WERI-Rb-1 (cell line): ENCODE data around the gene EMC7.

ENCODE experiments used
- DNase-seq: peaks from one replicate; pipeline ENCODE4 v3.0.0-alpha.2; 2020
- H3K27ac ChIP-seq: fragments of 250-450 bp; sonication (Bioruptor Pico); 2 replicates; pipeline ENCODE4 v1.5.1; 2020; ENCODE audit warnings: mild to moderate bottlenecking, moderate library complexity
- H3K27me3 ChIP-seq: fragments of 250-450 bp; sonication (Bioruptor Pico); 2 replicates; pipeline ENCODE4 v1.5.1; 2021; ENCODE audit warnings: mild to moderate bottlenecking, low read depth, moderate library complexity; ENCODE audit not compliant: insufficient read depth, severe bottlenecking
- H3K36me3 ChIP-seq: fragments of 250-450 bp; sonication (Bioruptor Pico); 2 replicates; pipeline ENCODE4 v1.5.1; 2020; ENCODE audit warnings: mild to moderate bottlenecking, moderate library complexity
- H3K4me3 ChIP-seq: 2 replicates; pipeline ENCODE4 v1.5.1; 2011; ENCODE audit warnings: low read depth, mild to moderate bottlenecking, control low read depth, low read length
- H3K9me3 ChIP-seq: fragments of 250-450 bp; sonication (Bioruptor Pico); 2 replicates; pipeline ENCODE4 v1.5.1; 2021; ENCODE audit warnings: mild to moderate bottlenecking, moderate library complexity; ENCODE audit not compliant: severe bottlenecking
- CTCF ChIP-seq: IDR thresholded peaks from 2 replicates; pipeline ENCODE4 v1.5.1; 2011; ENCODE audit warnings: low read depth, mild to moderate bottlenecking, control low read depth, inconsistent platforms, low read length

EMC7 gene

GRCh38 chr15:34078900-34079299 is 22.8 kb downstream of the EMC7 start:
- peaks cover 4% of the 10 kb centered on the region; the same call in 1 of the 2 replicates for H3K36me3 ChIP-seq
- TF ChIP-seq CTCF = no peak
- H3K27ac ChIP-seq = no peak overlapping the region
- DNase-seq = no peak
- no peaks in the 10 kb centered on the region for H3K9me3 ChIP-seq
- H3K4me3 ChIP-seq = no peak overlapping the region
- H3K27me3 ChIP-seq = no peaks in the 10 kb centered on the region

- DNase-seq = no peak
Observed at GRCh38 chr15:34076785-34077184, 24.9 kb downstream of the EMC7 start.

GRCh38 chr15:34070003-34070402 is 31.7 kb downstream of the EMC7 start:
- no peak for TF ChIP-seq CTCF
- Histone ChIP-seq H3K9me3 (no peaks in the 10 kb centered on the region), H3K27me3 (no peaks in the 10 kb centered on the region), H3K36me3 (no peaks in the 10 kb centered on the region), H3K4me3 (no peak overlapping the region), H3K27ac (no peak overlapping the region)
- DNase-seq = peak; percentile 30

More at GRCh38 chr15:34076785-34077184, 24.9 kb downstream of the EMC7 start:
- Histone ChIP-seq H3K36me3 (no peaks in the 10 kb centered on the region), H3K4me3 (no peak overlapping the region), H3K9me3 (no peaks in the 10 kb centered on the region), H3K27me3 (no peaks in the 10 kb centered on the region), H3K27ac (no peak overlapping the region)
- TF ChIP-seq CTCF = no peak

GRCh38 chr15:34065941-34066340 is 35.7 kb downstream of the EMC7 start:
- no peaks in the 10 kb centered on the region for H3K36me3 ChIP-seq
- no peak overlapping the region for H3K4me3 ChIP-seq
- H3K27me3 ChIP-seq = no peaks in the 10 kb centered on the region
- no peak overlapping the region for H3K27ac ChIP-seq
- TF ChIP-seq CTCF = no peak
- no peaks in the 10 kb centered on the region for H3K9me3 ChIP-seq
- DNase-seq = no peak

- DNase-seq = no peak
- Histone ChIP-seq H3K4me3 (no peak overlapping the region), H3K27me3 (no peaks in the 10 kb centered on the region), H3K36me3 (no peaks in the 10 kb centered on the region), H3K9me3 (no peaks in the 10 kb centered on the region), H3K27ac (no peak overlapping the region)
- TF ChIP-seq CTCF = no peak
Observed at GRCh38 chr15:34065261-34065660, 36.4 kb downstream of the EMC7 start.

- H3K27ac ChIP-seq = no peak overlapping the region
- H3K27me3 ChIP-seq = no peaks in the 10 kb centered on the region
- no peak for TF ChIP-seq CTCF
- DNase-seq = no peak
- no peaks in the 10 kb centered on the region for H3K9me3 ChIP-seq
- H3K4me3 ChIP-seq = no peak overlapping the region
- no peaks in the 10 kb centered on the region for H3K36me3 ChIP-seq
Observed at GRCh38 chr15:34064438-34064837, 37.2 kb downstream of the EMC7 start.
